Mucosa of stomach (tissue), 1 donor: ENCODE results near the gene AP1S3.
A peak's percentile ranks its signal among the peaks of the same experiment; 100 is the strongest.
"Not testable (repeated sequence)": the region's sequence is repeated elsewhere in the genome, so short reads cannot be mapped to it uniquely, and the experiment has no call there.

Source experiments
- H3K27me3 ChIP-seq: one replicate; pipeline ENCODE4 v1.7.0; 2013; ENCODE audit warnings: mild to moderate bottlenecking, low read length; ENCODE audit not compliant: control insufficient read depth, insufficient read depth
- H3K36me3 ChIP-seq: one replicate; pipeline ENCODE4 v1.7.0; 2013; ENCODE audit warnings: low read length; ENCODE audit not compliant: control insufficient read depth, insufficient read depth
- H3K4me1 ChIP-seq: one replicate; pipeline ENCODE4 v1.7.0; 2013; ENCODE audit warnings: mild to moderate bottlenecking, low read length; ENCODE audit not compliant: control insufficient read depth, insufficient read depth
- H3K4me3 ChIP-seq: one replicate; pipeline ENCODE4 v1.7.0; 2013; ENCODE audit warnings: low read length
- H3K9ac ChIP-seq: one replicate; pipeline ENCODE4 v1.7.0; 2013; ENCODE audit warnings: mild to moderate bottlenecking, low read length, moderate library complexity
- H3K9me3 ChIP-seq: one replicate; pipeline ENCODE4 v1.7.0; 2013; ENCODE audit warnings: mild to moderate bottlenecking, low read length, moderate library complexity; ENCODE audit not compliant: control insufficient read depth
- donor health status: Pancreatic carcinoma.

AP1S3 gene

GRCh38 chr2:223815884-223816570 is 21.4 kb downstream of the AP1S3 start:
- Histone ChIP-seq H3K4me1 (peaks cover 31% of the 10 kb centered on the region), H3K9ac (peak overlapping the region; percentile 19), H3K36me3 (no peaks in the 10 kb centered on the region)

GRCh38 chr2:223815186-223815883 is 22.0 kb downstream of the AP1S3 start:
- no peaks in the 10 kb centered on the region for H3K36me3 ChIP-seq
- H3K27me3 ChIP-seq = no peaks in the 10 kb centered on the region
- peaks cover 31% of the 10 kb centered on the region for H3K4me1 ChIP-seq
- H3K9me3 ChIP-seq = no peaks in the 10 kb centered on the region
- H3K4me3 ChIP-seq = no peak overlapping the region
- H3K9ac ChIP-seq = no peak overlapping the region

More at GRCh38 chr2:223815884-223816570, 21.4 kb downstream of the AP1S3 start:
- no peaks in the 10 kb centered on the region for H3K27me3 ChIP-seq
- no peak overlapping the region for H3K4me3 ChIP-seq
- H3K9me3 ChIP-seq = no peaks in the 10 kb centered on the region

- not testable (repeated sequence) for H3K9ac ChIP-seq, H3K27me3 ChIP-seq, H3K36me3 ChIP-seq, H3K9me3 ChIP-seq, H3K4me3 ChIP-seq
- peaks cover 31% of the 10 kb centered on the region for H3K4me1 ChIP-seq
Measured at GRCh38 chr2:223814764-223815163, 22.6 kb downstream of the AP1S3 start.

- peaks cover 31% of the 10 kb centered on the region for H3K4me1 ChIP-seq
- no peaks in the 10 kb centered on the region for H3K9me3 ChIP-seq
- no peaks in the 10 kb centered on the region for H3K36me3 ChIP-seq
- H3K4me3 ChIP-seq = no peak overlapping the region
- no peaks in the 10 kb centered on the region for H3K27me3 ChIP-seq
- no peak overlapping the region for H3K9ac ChIP-seq
Measured at GRCh38 chr2:223813329-223813728, 24.1 kb downstream of the AP1S3 start.

- Histone ChIP-seq H3K9me3 (no peaks in the 10 kb centered on the region), H3K27me3 (no peaks in the 10 kb centered on the region), H3K9ac (no peak overlapping the region), H3K4me3 (no peak overlapping the region), H3K36me3 (no peaks in the 10 kb centered on the region), H3K4me1 (peaks cover 36% of the 10 kb centered on the region)
Measured at GRCh38 chr2:223811757-223812156, 25.6 kb downstream of the AP1S3 start.

- Histone ChIP-seq H3K4me1 (peaks cover 18% of the 10 kb centered on the region), H3K4me3 (no peak overlapping the region), H3K36me3 (no peaks in the 10 kb centered on the region)
Measured at GRCh38 chr2:223805008-223805407, 32.4 kb downstream of the AP1S3 start.

GRCh38 chr2:223801736-223802135 is 35.6 kb downstream of the AP1S3 start:
- H3K4me3 ChIP-seq = no peak overlapping the region
- H3K4me1 ChIP-seq = peaks cover 42% of the 10 kb centered on the region
- H3K9me3 ChIP-seq = no peaks in the 10 kb centered on the region
- H3K9ac ChIP-seq = no peak overlapping the region
- H3K27me3 ChIP-seq = no peaks in the 10 kb centered on the region
- no peaks in the 10 kb centered on the region for H3K36me3 ChIP-seq

More at GRCh38 chr2:223805008-223805407, 32.4 kb downstream of the AP1S3 start:
- H3K9me3 ChIP-seq = no peaks in the 10 kb centered on the region
- H3K9ac ChIP-seq = no peak overlapping the region
- H3K27me3 ChIP-seq = no peaks in the 10 kb centered on the region

- Histone ChIP-seq H3K27me3 (no peaks in the 10 kb centered on the region), H3K4me3 (no peak overlapping the region), H3K9ac (no peak overlapping the region), H3K36me3 (no peaks in the 10 kb centered on the region), H3K9me3 (no peaks in the 10 kb centered on the region), H3K4me1 (peaks cover 45% of the 10 kb centered on the region)
Measured at GRCh38 chr2:223800908-223801307, 36.5 kb downstream of the AP1S3 start.

GRCh38 chr2:223797811-223798721 is 39.3 kb downstream of the AP1S3 start:
- H3K36me3 ChIP-seq = no peaks in the 10 kb centered on the region

GRCh38 chr2:223797037-223797436 is 40.3 kb downstream of the AP1S3 start:
- no peaks in the 10 kb centered on the region for H3K9me3 ChIP-seq
- no peak overlapping the region for H3K4me3 ChIP-seq
- H3K9ac ChIP-seq = no peak overlapping the region
- no peaks in the 10 kb centered on the region for H3K27me3 ChIP-seq
- H3K4me1 ChIP-seq = peaks cover 53% of the 10 kb centered on the region
- H3K36me3 ChIP-seq = no peaks in the 10 kb centered on the region

More at GRCh38 chr2:223797811-223798721, 39.3 kb downstream of the AP1S3 start:
- Histone ChIP-seq H3K9me3 (no peaks in the 10 kb centered on the region), H3K4me1 (peaks cover 53% of the 10 kb centered on the region), H3K9ac (no peak overlapping the region), H3K27me3 (no peaks in the 10 kb centered on the region), H3K4me3 (no peak overlapping the region)

- Histone ChIP-seq H3K4me1 (no peaks in the 10 kb centered on the region), H3K27me3 (no peaks in the 10 kb centered on the region), H3K9me3 (no peaks in the 10 kb centered on the region), H3K9ac (no peak overlapping the region), H3K4me3 (no peak overlapping the region), H3K36me3 (no peaks in the 10 kb centered on the region)
Measured at GRCh38 chr2:223789423-223789822, 48.0 kb downstream of the AP1S3 start.

- Histone ChIP-seq H3K27me3 (no peaks in the 10 kb centered on the region), H3K9me3 (no peaks in the 10 kb centered on the region), H3K36me3 (no peaks in the 10 kb centered on the region), H3K9ac (no peak overlapping the region), H3K4me3 (no peak overlapping the region), H3K4me1 (peaks cover under 1% of the 10 kb centered on the region)
Measured at GRCh38 chr2:223788826-223789225, 48.6 kb downstream of the AP1S3 start.
